Lung (tissue), 12 donors: ENCODE results near the gene CDC42BPA. TPM values are rescaled to one million over a fixed set of nuclear protein-coding genes. Genes with fewer than 3 reads are reported as not detected.

ENCODE experiments used
- ATAC-seq: fragments of 200-7000 bp; cut with Tn5 transposase; one replicate; pipeline ENCODE4 v1.9.1; 2020; ENCODE audit warnings: moderate number of reproducible peaks; ENCODE audit not compliant: insufficient read depth, low FRiP score
- DNase-seq, 3 donors: peaks; one replicate each; pipeline ENCODE4 v3.0.0-alpha.2; 2013 to 2017
- H3K27ac ChIP-seq, 2 donors: one replicate each; pipeline ENCODE4 v1.5.1; 2013; ENCODE audit warnings: mild to moderate bottlenecking in 2 of 2, moderate library complexity in 2 of 2, control low read depth in 1 of 2, inconsistent platforms in 1 of 2, low read depth in 1 of 2, low read length in 1 of 2
- H3K27me3 ChIP-seq, 3 donors: one replicate each; pipeline ENCODE4 v1.5.1; 2013; ENCODE audit warnings: low read length in 2 of 3; ENCODE audit not compliant: control insufficient read depth in 3 of 3, insufficient read depth in 3 of 3
- H3K36me3 ChIP-seq, 4 donors: one replicate each; pipeline ENCODE4 v1.5.1; 2013; ENCODE audit warnings: low read length in 4 of 4, mild to moderate bottlenecking in 1 of 4, moderate library complexity in 1 of 4; ENCODE audit not compliant: control insufficient read depth in 4 of 4, insufficient read depth in 4 of 4
- H3K4me1 ChIP-seq, 5 donors: one replicate each; pipeline ENCODE4 v1.5.1; 2013; ENCODE audit warnings: low read length in 5 of 5, mild to moderate bottlenecking in 2 of 5, moderate library complexity in 1 of 5; ENCODE audit not compliant: control insufficient read depth in 5 of 5, insufficient read depth in 5 of 5
- H3K4me3 ChIP-seq: one replicate; pipeline ENCODE4 v1.5.1; 2013; ENCODE audit warnings: mild to moderate bottlenecking, control low read depth, moderate library complexity
- H3K9ac ChIP-seq, 2 donors: one replicate each; pipeline ENCODE4 v1.5.1; 2013; ENCODE audit warnings: low read length in 2 of 2, control low read depth in 1 of 2; ENCODE audit not compliant: insufficient read depth in 1 of 2
- H3K9me3 ChIP-seq, 4 donors: one replicate each; pipeline ENCODE4 v1.5.1; 2013; ENCODE audit warnings: low read length in 3 of 4, mild to moderate bottlenecking in 1 of 4, moderate library complexity in 1 of 4; ENCODE audit not compliant: control insufficient read depth in 4 of 4, insufficient read depth in 3 of 4
- CTCF ChIP-seq: IDR thresholded peaks from 2 replicates; pipeline ENCODE4 v1.5.1; 2012; ENCODE audit warnings: mild to moderate bottlenecking; ENCODE audit errors: control extremely low read depth, extremely low read depth
- WGBS, 2 donors: extraction: QIAGEN DNeasy Blood & Tissue Kit; methylation state at CpG; one replicate each; pipeline ENCODE4 v1.1.7; 2013; 5-methylcytosine and 5-hydroxymethylcytosine counted together
- polyA plus RNA-seq, 2 donors: library from polyadenylated mRNA; stranded (reverse); fragments of 200-250 nt; gene quantifications; one replicate each; pipeline ENCODE4 v1.2.1, GENCODE V29; 2013
- total RNA-seq, 2 donors: library from RNA; depleted of rRNA in 1 of 2; stranded (reverse); fragments of >200 nt in 1 of 2; gene quantifications; one replicate each; pipeline ENCODE4 v1.2.1, GENCODE V29; 2014 to 2021
- donor health status: control.
- donor health status: control.
- donor health status: Bipolar disorder and iron deficiency.
- donor health status: healthy.
- donor health status: DM: yes; HTN: yes; CAD: no.

Gene CDC42BPA
- total and polyA plus RNA-seq, 4 donors = 6.4 to 97.4 (median 20.2) TPM

- WGBS, 2 donors = 93 to 97% methylated on average over 2 of the region's 2 CpGs
- DNase-seq (no peak), ATAC-seq (no peak)
- H3K27me3 ChIP-seq = no peaks in the 10 kb centered on the region
- H3K4me1 ChIP-seq = no peaks in the 10 kb centered on the region
- no peak overlapping the region for H3K27ac ChIP-seq
- peaks cover 0 to 10% (median 2%) of the 10 kb centered on the region in 4 donors for H3K9me3 ChIP-seq
- no peak for TF ChIP-seq CTCF
- H3K36me3 ChIP-seq = peaks cover 4 to 19% (median 16%) of the 10 kb centered on the region in 4 donors
- no peak overlapping the region for H3K4me3 ChIP-seq
- no peak overlapping the region for H3K9ac ChIP-seq
These were observed 231.7 kb downstream of the CDC42BPA start for GRCh38 chr1:227086636-227087035.

- Histone ChIP-seq H3K27me3 (no peaks in the 10 kb centered on the region), H3K9ac (no peak overlapping the region), H3K4me1 (no peaks in the 10 kb centered on the region), H3K27ac (no peak overlapping the region), H3K4me3 (no peak overlapping the region), H3K36me3 (peaks cover 0 to 18% (median 8%) of the 10 kb centered on the region in 4 donors), H3K9me3 (peaks cover 0 to 10% (median 2%) of the 10 kb centered on the region in 4 donors)
- no peak for TF ChIP-seq CTCF
- ATAC-seq (no peak), DNase-seq (no peak)
- 89 to 97% methylated on average over 4 of the region's 4 CpGs for WGBS, 2 donors
These were observed 235.1 kb downstream of the CDC42BPA start for GRCh38 chr1:227082999-227083746.

GRCh38 chr1:227077783-227078182 lies 240.5 kb downstream of the CDC42BPA start:
- Histone ChIP-seq H3K36me3 (peaks cover 0 to 3% (median under 1%) of the 10 kb centered on the region in 4 donors), H3K27ac (no peak overlapping the region), H3K4me1 (peaks cover 0 to 4% (median 0%) of the 10 kb centered on the region in 5 donors), H3K4me3 (no peak overlapping the region), H3K9me3 (peaks cover 0 to under 1% (median 0%) of the 10 kb centered on the region in 4 donors), H3K9ac (no peak overlapping the region), H3K27me3 (no peaks in the 10 kb centered on the region)
- DNase-seq (no peak), ATAC-seq (no peak)
- no peak for TF ChIP-seq CTCF
